ENCODE data around the gene PTH1R. TPM values are rescaled to one million over a fixed set of nuclear protein-coding genes. Genes with fewer than 3 reads are reported as not detected.

Gene PTH1R
- total RNA-seq, 1 experiment from 2014 or later: 1.0 TPM

GRCh38 chr3:46926039-46926438 lies 48.5 kb downstream of the PTH1R start:
- Histone ChIP-seq H4K5ac (ENCODE audit: insufficient read length, low read depth, low read length) (no peak overlapping the region), H3K23ac (ENCODE audit: insufficient read length, low read depth, low read length) (no peak overlapping the region), H2BK120ac (ENCODE audit: low read depth, low read length, poor library complexity, severe bottlenecking) (no peak overlapping the region), H3K9me3 (ENCODE audit: control insufficient read depth, low read depth, low read length) (no peaks in the 10 kb centered on the region), H3K14ac (ENCODE audit: insufficient read depth, low read length) (no peak overlapping the region), H4K91ac (ENCODE audit: insufficient read length, low read depth, low read length) (no peak overlapping the region), H3T11ph (ENCODE audit: low read length) (no peak overlapping the region), H4K8ac (replicated peaks; ENCODE audit: insufficient read length, low read depth, low read length) (no peak overlapping the region), H2BK5ac (ENCODE audit: insufficient read length, low read length) (no peak overlapping the region), H3K27ac (ENCODE audit: insufficient read length, low read depth, low read length) (no peak overlapping the region), H3K9ac (ENCODE audit: extremely low read depth, insufficient read length, low read length) (no peak overlapping the region), H3K27me3 (ENCODE audit: insufficient read depth, low read length) (no peaks in the 10 kb centered on the region), H2AK5ac (ENCODE audit: insufficient read length, low read length) (no peak overlapping the region), H3K4ac (ENCODE audit: low read depth, low read length) (no peak overlapping the region), H3K79me1 (ENCODE audit: insufficient read depth, low read depth, low read length, poor library complexity, severe bottlenecking) (no peaks in the 10 kb centered on the region), H3K4me2 (ENCODE audit: insufficient read depth, insufficient read length, low read length) (no peak overlapping the region), H3K23me2 (ENCODE audit: insufficient read length, low read depth, low read length, poor library complexity, severe bottlenecking) (no peaks in the 10 kb centered on the region), H2BK20ac (ENCODE audit: low read depth, low read length, poor library complexity, severe bottlenecking) (no peak overlapping the region), H4K20me1 (ENCODE audit: control insufficient read depth, insufficient read depth, insufficient read length) (no peaks in the 10 kb centered on the region), H3K79me2 (ENCODE audit: insufficient read depth, low read length) (no peaks in the 10 kb centered on the region), H2AFZ (ENCODE audit: low read length) (no peak overlapping the region), H3K18ac (ENCODE audit: insufficient read length, low read depth, low read length) (no peak overlapping the region), H3K4me1 (ENCODE audit: insufficient read depth, low read length) (no peaks in the 10 kb centered on the region), H3K56ac (ENCODE audit: insufficient read length, low read depth, low read length) (no peak overlapping the region), H2BK12ac (ENCODE audit: insufficient read length, low read depth, low read length) (no peak overlapping the region), H2BK15ac (ENCODE audit: low read depth, low read length) (no peak overlapping the region)
- Mint-ChIP-seq H3K27me3 (ENCODE audit: low read depth) (no peaks in the 10 kb centered on the region; the same call in 1 of the 2 replicates), H3K4me1 (peaks cover 7 to 8% of the 10 kb centered on the region in 2 experiments), H3K27ac (no peak overlapping the region), H3K9me3 (no peaks in the 10 kb centered on the region), H3K36me3 (ENCODE audit: insufficient read depth in 1 of 3, low read depth in 3 of 3) (peaks cover 26 to 62% (median 57%) of the 10 kb centered on the region in 3 experiments), H3K4me3 (no peak overlapping the region)
- no peak for DNase-seq
- no CpG with 5 or more reads among the region's 6 CpGs for WGBS (ENCODE audit: extremely low coverage, insufficient read length, low lambda C conversion rate)
- TF ChIP-seq CTCF (conservative IDR thresholded peaks at IDR 0.05): no peak

Data from H9 (cell line).